ENCODE data around the gene LRRC59. TPM values are rescaled to one million over a fixed set of nuclear protein-coding genes. Genes with fewer than 3 reads are reported as not detected.

Gene LRRC59
- total and polyA plus RNA-seq, 2 experiments from 2014 or later, result 46.4 to 124 TPM

GRCh38 chr17:50424996-50425681 is 27.8 kb upstream of the LRRC59 start:
- Histone ChIP-seq H4K20me1 (replicated peaks; ENCODE audit: insufficient read depth) (no peaks in the 10 kb centered on the region), H3K4me3 (peak overlapping the region; percentile 84), H3K4me2 (peak overlapping the region; percentile 94), H3F3A (replicated peaks; ENCODE audit: low read depth) (peaks cover 7% of the 10 kb centered on the region; the same call in 1 of the 2 replicates), H3K27me3 (ENCODE audit: insufficient read depth) (peaks cover 13% of the 10 kb centered on the region; the same call in 1 of the 2 replicates), H3K9me2 (ENCODE audit: insufficient read depth) (no peaks in the 10 kb centered on the region), H2AFZ (peak overlapping the region; percentile 99; the same call in 1 of the 2 replicates), H3K36me3 (ENCODE audit: insufficient read depth) (no peaks in the 10 kb centered on the region), H3K4me1 (ENCODE audit: insufficient read depth) (peaks cover 18% of the 10 kb centered on the region), H3K79me2 (replicated peaks; ENCODE audit: insufficient read depth) (peaks cover 5% of the 10 kb centered on the region), H3K27ac (ENCODE audit: low read depth) (no peak overlapping the region)
- no peak for DNase-seq (ENCODE audit: low spot score)
- H3K27me3 Mint-ChIP-seq (ENCODE audit: insufficient read depth, low read depth, poor library complexity), result peaks cover 13% of the 10 kb centered on the region
- H3K27ac Mint-ChIP-seq, result no peak overlapping the region
- TF ChIP-seq JUNB (IDR thresholded peaks at IDR 0.05; ENCODE audit: unreplicated experiment), result no peak
- TF ChIP-seq CREB1 (CRISPR knock-in tag; IDR thresholded peaks at IDR 0.05; ENCODE audit: low read depth), result no peak
- TF ChIP-seq NANOG (IDR thresholded peaks at IDR 0.05; ENCODE audit: borderline replicate concordance), result no peak
- peak overlapping the region; percentile 80 for H3K4me3 Mint-ChIP-seq
- peaks cover 24% of the 10 kb centered on the region for H3K4me1 Mint-ChIP-seq
- H3K9me3 Mint-ChIP-seq, result peaks cover 5% of the 10 kb centered on the region
- H3K36me3 Mint-ChIP-seq (ENCODE audit: low read depth), result no peaks in the 10 kb centered on the region
- ATAC-seq, result no peak

GRCh38 chr17:50424246-50424995 is 27.1 kb upstream of the LRRC59 start:
- DNase-seq (ENCODE audit: low spot score), result no peak
- Mint-ChIP-seq H3K9me3 (peaks cover 13% of the 10 kb centered on the region), H3K36me3 (ENCODE audit: low read depth) (peaks cover 1% of the 10 kb centered on the region; the same call in 1 of the 3 replicates), H3K4me3 (0 out of 3 replicates have a peak overlapping the region, but pooled peaks have one; percentile 26), H3K27me3 (ENCODE audit: insufficient read depth, low read depth, poor library complexity) (peaks cover 13% of the 10 kb centered on the region), H3K4me1 (peaks cover 24% of the 10 kb centered on the region), H3K27ac (no peak overlapping the region)
- Histone ChIP-seq H4K20me1 (replicated peaks; ENCODE audit: insufficient read depth) (no peaks in the 10 kb centered on the region), H3K79me2 (replicated peaks; ENCODE audit: insufficient read depth) (peaks cover 5% of the 10 kb centered on the region), H3F3A (replicated peaks; ENCODE audit: low read depth) (peaks cover 7% of the 10 kb centered on the region; the same call in 1 of the 2 replicates), H3K4me2 (no peak overlapping the region), H3K27ac (ENCODE audit: low read depth) (no peak overlapping the region), H3K4me3 (no peak overlapping the region), H3K36me3 (ENCODE audit: insufficient read depth) (no peaks in the 10 kb centered on the region), H2AFZ (no peak overlapping the region), H3K9me2 (ENCODE audit: insufficient read depth) (no peaks in the 10 kb centered on the region), H3K4me1 (ENCODE audit: insufficient read depth) (peaks cover 18% of the 10 kb centered on the region), H3K27me3 (ENCODE audit: insufficient read depth) (peaks cover 13% of the 10 kb centered on the region; the same call in 1 of the 2 replicates)
- ATAC-seq, result no peak
- no peak for TF ChIP-seq ZNF114 (CRISPR knock-in tag; IDR thresholded peaks at IDR 0.05)
- no peak for TF ChIP-seq CREB1 (CRISPR knock-in tag; IDR thresholded peaks at IDR 0.05; ENCODE audit: low read depth)
- no peak for TF ChIP-seq JUNB (IDR thresholded peaks at IDR 0.05; ENCODE audit: unreplicated experiment)
- TF ChIP-seq STAT1 (IDR thresholded peaks at IDR 0.05; ENCODE audit: unreplicated experiment), result no peak
- TF ChIP-seq REST (IDR thresholded peaks at IDR 0.05; ENCODE audit: unreplicated experiment), result no peak
- no peak for TF ChIP-seq EZH2phosphoT487 (IDR thresholded peaks at IDR 0.05; ENCODE audit: unreplicated experiment)
- no peak for TF ChIP-seq CTCF (conservative IDR thresholded peaks at IDR 0.05; ENCODE audit: low read depth in 2 of 2)
- TF ChIP-seq POLR2AphosphoS5 (IDR thresholded peaks at IDR 0.05; ENCODE audit: low read depth), result no peak
- no peak for TF ChIP-seq ZNF331 (CRISPR knock-in tag; IDR thresholded peaks at IDR 0.05; ENCODE audit: low read depth)
